ENCODE results near the gene GCK. TPM values are rescaled to one million over a fixed set of nuclear protein-coding genes. Genes with fewer than 3 reads are reported as not detected.

GCK gene
- total RNA-seq, 2 experiments from 2014 or later, result 0.53 to 1.3 TPM

DNA sequence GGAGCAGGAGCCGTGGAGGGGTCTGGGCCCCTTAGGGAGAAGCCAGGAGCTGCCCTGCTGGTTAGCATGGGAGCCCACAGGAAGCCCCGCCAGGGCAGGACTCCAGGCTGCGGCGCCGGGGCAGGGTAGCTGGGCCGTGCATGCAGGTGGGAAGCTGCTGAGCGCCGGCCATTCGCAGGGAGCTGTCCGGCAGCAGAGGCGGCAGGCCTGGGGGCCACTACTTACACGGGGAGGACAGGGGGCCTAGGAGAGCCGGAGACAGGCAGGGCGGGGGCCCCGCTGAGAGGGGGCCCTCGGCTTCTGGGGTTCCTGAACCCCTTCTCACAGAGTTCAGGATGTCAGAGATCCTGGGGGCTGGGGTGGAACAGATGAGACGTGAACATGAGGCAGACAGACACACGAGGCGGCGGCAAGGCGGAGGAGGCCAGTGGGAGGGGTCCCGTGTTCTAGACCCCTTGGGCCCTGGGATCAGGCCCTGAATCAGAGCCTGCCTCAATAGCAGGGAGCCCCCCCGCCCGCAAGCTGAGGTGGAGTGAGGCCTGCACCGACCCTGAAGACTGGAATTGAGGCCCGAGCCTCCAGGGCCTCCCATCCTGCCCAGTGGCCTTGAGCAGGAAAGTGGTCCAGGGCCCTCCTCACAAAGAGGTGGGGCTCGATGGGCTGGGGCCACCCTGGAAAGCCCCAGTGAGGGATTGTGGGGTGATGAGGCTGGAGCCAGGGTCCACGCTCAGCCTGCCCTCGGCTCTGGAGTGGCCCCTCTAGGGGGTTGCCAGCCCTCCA is 39.5 kb upstream of the GCK start:
- no peak overlapping the region for H3K4me3 Mint-ChIP-seq
- ATAC-seq (no peak), DNase-seq (no peak)
- H3K36me3 Mint-ChIP-seq (ENCODE audit: low read depth), result no peaks in the 10 kb centered on the region
- H3K4me1 Mint-ChIP-seq, result no peaks in the 10 kb centered on the region
- no peaks in the 10 kb centered on the region for H3K9me3 Mint-ChIP-seq (ENCODE audit: low read depth)
- ChIA-PET CTCF (no interaction called here), POLR2A (no interaction called here)
- no peak overlapping the region for H3K27ac Mint-ChIP-seq
- intact Hi-C loops (cut with DNase I, micrococcal nuclease), result no loop called here
- no peaks in the 10 kb centered on the region for H3K27me3 Mint-ChIP-seq

DNA sequence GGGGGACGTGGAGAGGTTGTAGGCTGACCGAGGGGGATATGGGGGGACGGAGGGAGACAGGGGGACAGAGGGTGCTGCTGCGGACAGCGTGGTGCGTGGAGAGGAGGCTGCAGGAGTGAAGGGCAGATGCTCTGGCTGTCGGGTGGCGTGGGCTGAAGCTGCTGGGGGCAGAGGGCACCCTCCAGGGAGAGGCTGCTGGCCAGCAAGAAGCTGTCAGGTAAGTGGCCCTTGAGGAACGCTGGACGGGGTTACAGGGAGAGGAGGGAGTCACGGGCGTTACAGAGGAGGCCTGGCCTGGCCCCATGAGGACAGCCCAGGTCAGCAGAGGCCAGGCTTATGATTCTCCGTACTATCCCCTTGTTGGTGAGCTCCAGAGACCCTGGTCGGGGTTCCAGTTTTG is 38.7 kb upstream of the GCK start:
- no peaks in the 10 kb centered on the region for H3K9me3 Mint-ChIP-seq (ENCODE audit: low read depth)
- no peaks in the 10 kb centered on the region for H3K4me1 Mint-ChIP-seq
- no peaks in the 10 kb centered on the region for H3K27me3 Mint-ChIP-seq
- DNase-seq (no peak), ATAC-seq (no peak)
- intact Hi-C loops (cut with DNase I, micrococcal nuclease), result no loop called here
- CTCF ChIA-PET, result no interaction called here
- H3K36me3 Mint-ChIP-seq (ENCODE audit: low read depth), result no peaks in the 10 kb centered on the region
- no peak overlapping the region for H3K27ac Mint-ChIP-seq
- POLR2A ChIA-PET, result no interaction called here
- H3K4me3 Mint-ChIP-seq, result no peak overlapping the region

DNA sequence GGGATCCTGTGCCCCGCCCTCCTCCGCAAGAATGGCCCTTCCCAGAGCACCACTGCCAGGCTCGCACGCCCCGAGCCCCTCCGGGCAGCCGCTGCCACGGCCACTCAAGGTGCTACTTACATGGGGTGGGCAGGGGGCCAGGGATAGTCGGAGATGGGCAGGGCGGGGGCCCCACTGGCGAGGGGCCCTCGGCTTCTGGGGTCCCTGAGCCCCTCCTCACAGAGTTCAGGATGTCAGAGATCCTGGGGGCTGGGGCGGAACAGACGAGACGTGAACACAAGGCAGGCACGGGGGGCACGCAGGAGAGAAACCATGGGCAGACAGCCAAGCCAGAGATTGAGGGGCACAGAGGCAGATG is 37.1 kb upstream of the GCK start:
- no peaks in the 10 kb centered on the region for H3K27me3 Mint-ChIP-seq
- no peaks in the 10 kb centered on the region for H3K9me3 Mint-ChIP-seq (ENCODE audit: low read depth)
- ChIA-PET POLR2A (no interaction called here), CTCF (no interaction called here)
- H3K4me3 Mint-ChIP-seq, result no peak overlapping the region
- no peak for ATAC-seq
- no peak overlapping the region for H3K27ac Mint-ChIP-seq
- no peaks in the 10 kb centered on the region for H3K36me3 Mint-ChIP-seq (ENCODE audit: low read depth)
- intact Hi-C loops (cut with DNase I, micrococcal nuclease), result no loop called here
- no peak for DNase-seq
- H3K4me1 Mint-ChIP-seq, result no peaks in the 10 kb centered on the region

DNA sequence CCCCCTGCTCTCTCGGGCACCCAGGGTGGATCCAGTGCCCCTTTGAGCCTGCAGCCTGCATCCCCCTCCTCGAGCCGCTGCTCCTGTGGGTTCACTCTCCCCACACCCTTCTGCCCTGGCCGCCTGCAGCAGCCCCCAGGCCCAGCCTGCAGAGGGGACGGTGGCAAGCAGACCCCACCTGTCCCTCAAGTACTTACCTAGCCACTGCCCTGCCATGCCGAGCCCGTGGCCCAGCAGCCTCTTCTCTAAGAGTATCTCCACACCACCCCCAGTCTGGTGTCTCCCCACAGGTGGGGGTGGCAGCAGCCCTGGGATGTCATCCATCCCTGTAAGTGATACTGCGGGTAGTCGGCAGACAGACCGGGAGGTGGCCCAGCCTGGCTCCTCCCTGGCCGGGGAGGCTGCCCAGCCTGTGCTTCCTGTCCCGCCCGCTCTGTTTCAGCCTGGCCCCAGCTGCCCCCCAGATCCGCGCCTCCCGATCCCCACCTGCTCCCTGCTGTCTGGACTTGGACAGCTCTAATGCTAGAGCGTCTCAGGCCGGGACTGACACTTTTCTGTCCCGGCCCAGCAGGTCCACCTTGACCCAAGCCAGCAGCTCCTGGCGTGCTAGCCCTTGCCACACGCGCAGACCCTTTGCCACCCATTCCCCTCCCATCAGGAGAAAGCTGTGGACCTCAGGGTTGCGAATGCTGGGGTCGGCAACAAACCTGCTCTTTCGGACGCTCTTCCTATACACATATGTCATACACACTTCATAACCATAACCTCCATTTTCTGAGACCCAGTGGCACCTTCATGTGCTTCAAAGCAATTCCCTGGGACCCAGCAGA is 36.5 kb upstream of the GCK start:
- Mint-ChIP-seq H3K27ac (no peak overlapping the region), H3K4me3 (no peak overlapping the region), H3K9me3 (ENCODE audit: low read depth) (no peaks in the 10 kb centered on the region), H3K4me1 (no peaks in the 10 kb centered on the region), H3K36me3 (ENCODE audit: low read depth) (no peaks in the 10 kb centered on the region), H3K27me3 (no peaks in the 10 kb centered on the region)
- ChIA-PET POLR2A (no interaction called here), CTCF (no interaction called here)
- DNase-seq (no peak), ATAC-seq (no peak)
- intact Hi-C loops (cut with DNase I, micrococcal nuclease), result no loop called here

DNA sequence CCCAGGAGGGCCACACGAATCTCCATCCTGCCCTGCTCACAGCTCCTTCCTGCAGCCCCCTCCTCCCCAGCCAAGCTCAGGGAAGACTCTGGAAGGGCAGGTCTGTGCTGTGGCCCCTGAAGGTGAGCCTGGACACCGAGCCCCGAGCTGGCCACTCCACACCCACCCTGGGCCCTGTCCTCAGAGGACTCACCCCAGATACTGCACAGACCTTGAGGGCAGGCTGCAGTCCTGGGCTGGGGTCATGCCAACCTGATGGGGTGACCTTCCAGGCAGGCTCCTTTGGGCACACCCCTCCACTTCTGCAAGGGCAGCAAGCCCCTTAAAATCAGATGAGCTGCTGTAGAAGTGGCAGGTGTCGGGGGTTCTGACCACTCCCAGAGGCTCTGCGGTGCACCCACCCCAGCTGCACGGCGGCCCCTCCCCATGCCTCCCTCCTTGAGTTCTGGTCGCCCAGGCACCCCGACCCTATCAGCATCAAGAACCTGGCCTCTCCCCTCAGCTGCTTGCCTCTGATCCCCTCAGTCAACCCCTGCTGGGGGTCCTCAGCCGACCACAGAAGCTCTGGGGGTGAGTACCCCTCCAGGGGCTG is 35.8 kb upstream of the GCK start:
- Mint-ChIP-seq H3K27ac (no peak overlapping the region), H3K9me3 (ENCODE audit: low read depth) (no peaks in the 10 kb centered on the region), H3K36me3 (ENCODE audit: low read depth) (no peaks in the 10 kb centered on the region), H3K27me3 (no peaks in the 10 kb centered on the region), H3K4me3 (no peak overlapping the region), H3K4me1 (no peaks in the 10 kb centered on the region)
- ATAC-seq (no peak), DNase-seq (no peak)
- POLR2A ChIA-PET, result no interaction called here
- intact Hi-C loops (cut with DNase I, micrococcal nuclease), result no loop called here
- CTCF ChIA-PET, result no interaction called here

DNA sequence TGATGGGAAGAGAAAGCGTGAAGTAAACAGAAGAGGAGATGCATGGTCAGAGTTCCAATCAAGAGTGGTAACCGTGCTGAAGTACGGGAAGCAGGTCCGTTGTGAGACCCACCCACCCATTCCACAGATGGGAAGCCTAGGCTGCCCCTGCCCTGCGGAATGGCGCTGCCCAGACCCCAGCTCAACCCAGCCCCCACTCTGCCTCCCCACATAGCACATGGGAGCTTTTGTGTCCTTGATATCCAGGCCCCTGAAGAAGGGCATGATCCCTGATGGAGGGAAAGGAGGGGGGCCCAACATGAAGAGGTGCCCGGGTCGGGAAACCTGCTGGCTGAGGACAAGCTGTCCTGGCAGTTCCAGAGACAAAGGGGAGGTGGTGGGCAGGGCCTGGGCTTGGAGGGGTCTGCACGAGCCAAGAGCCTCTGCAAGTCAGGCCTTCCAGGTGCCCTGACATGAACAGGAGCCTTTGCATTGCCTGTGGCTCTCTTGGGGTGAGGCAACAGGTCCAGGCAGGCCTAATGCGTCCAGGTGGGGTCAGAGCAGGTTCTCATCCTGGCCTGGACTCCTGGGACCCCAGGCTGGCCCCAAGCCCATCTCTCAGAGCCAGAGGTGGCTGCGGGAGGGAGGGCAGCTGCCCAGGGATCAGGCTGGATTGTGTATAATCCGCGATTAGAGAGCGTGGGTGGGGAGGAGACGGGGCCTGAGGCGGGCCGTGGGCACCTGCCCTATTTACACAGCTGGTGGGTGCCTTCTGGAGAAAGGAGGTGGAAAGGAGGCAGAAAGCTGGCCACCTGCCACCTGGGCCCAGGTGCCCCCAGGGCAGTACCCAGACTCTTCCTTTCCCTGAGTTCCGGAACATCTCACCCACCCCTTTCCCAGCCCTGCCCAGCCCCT is 35.1 kb upstream of the GCK start:
- Mint-ChIP-seq H3K27ac (no peak overlapping the region), H3K9me3 (ENCODE audit: low read depth) (no peaks in the 10 kb centered on the region), H3K4me1 (no peaks in the 10 kb centered on the region), H3K27me3 (no peaks in the 10 kb centered on the region), H3K4me3 (no peak overlapping the region), H3K36me3 (ENCODE audit: low read depth) (no peaks in the 10 kb centered on the region)
- CTCF ChIA-PET, result no interaction called here
- ATAC-seq (no peak), DNase-seq (no peak)
- intact Hi-C loops (cut with DNase I, micrococcal nuclease), result no loop called here
- POLR2A ChIA-PET, result no interaction called here

DNA sequence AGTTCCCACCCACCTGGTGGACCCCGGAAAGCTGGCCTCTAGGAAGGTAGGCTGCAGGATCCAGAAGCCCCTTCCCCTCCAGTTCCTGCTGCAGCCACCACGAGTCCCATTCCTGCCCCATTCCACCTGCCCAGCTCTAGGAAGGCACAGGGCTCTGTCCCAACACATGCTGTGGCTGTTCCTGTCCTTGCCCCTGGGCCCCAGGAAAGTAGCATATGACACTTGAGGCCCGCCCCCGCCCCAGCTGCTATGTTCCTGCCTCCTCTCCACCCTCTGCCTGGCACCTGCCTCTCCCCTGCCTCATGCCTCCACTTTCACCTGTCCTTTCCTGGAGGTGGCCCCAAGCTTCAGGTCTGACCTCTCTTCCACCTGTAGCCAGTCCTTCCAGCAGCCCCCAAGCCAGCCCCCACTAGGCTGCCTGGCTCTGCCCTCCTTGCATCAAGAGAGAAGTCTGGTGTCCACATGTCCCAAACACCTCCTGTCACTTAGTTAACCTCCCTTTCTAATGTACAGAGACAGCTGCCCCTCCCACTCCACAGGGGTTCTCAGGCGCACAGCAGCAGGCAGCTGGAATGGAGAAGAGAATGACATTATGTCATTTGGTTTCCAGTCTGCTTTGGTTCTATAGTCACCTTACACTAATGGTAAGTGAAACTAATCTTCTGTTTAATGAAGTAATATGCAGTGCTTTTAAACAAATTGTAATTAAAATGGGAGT is 34.3 kb upstream of the GCK start:
- intact Hi-C loops (cut with DNase I, micrococcal nuclease), result no loop called here
- ChIA-PET POLR2A (no interaction called here), CTCF (no interaction called here)

DNA sequence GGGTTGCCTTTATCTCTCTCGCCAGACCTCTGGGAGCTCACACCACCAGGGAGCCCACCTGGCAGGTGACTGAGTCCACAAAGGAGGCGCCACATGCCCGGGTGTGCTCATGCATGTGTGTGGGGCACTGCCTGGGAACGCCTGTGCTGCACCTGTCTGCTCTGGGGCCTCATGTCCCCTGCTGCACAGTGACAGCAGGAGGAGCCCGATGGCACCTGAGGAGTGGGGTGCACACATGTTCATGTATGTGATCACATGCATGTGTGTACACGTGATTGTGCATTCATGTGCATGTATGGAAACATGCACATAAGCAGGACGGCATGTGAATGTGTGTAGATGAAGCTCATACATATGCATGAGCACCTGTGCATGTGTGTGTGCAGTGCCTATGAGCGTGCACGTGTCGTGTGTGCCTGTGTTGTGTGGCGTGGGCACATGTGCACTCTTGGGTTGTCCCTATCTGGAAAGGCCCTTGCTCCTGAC is 33.6 kb upstream of the GCK start:
- intact Hi-C loops (cut with DNase I, micrococcal nuclease), result no loop called here
- Mint-ChIP-seq H3K27ac (no peak overlapping the region), H3K27me3 (no peaks in the 10 kb centered on the region), H3K4me1 (no peaks in the 10 kb centered on the region), H3K9me3 (ENCODE audit: low read depth) (no peaks in the 10 kb centered on the region), H3K4me3 (no peak overlapping the region), H3K36me3 (ENCODE audit: low read depth) (no peaks in the 10 kb centered on the region)
- DNase-seq, result no peak
- POLR2A ChIA-PET, result no interaction called here
- ATAC-seq, result no peak
- CTCF ChIA-PET, result no interaction called here

More for the DNA sequence above, 34.3 kb upstream of the GCK start:
- Mint-ChIP-seq H3K4me1 (no peaks in the 10 kb centered on the region), H3K36me3 (ENCODE audit: low read depth) (no peaks in the 10 kb centered on the region), H3K27ac (no peak overlapping the region), H3K27me3 (no peaks in the 10 kb centered on the region), H3K4me3 (no peak overlapping the region), H3K9me3 (ENCODE audit: low read depth) (no peaks in the 10 kb centered on the region)
- no peak for DNase-seq
- no peak for ATAC-seq

DNA sequence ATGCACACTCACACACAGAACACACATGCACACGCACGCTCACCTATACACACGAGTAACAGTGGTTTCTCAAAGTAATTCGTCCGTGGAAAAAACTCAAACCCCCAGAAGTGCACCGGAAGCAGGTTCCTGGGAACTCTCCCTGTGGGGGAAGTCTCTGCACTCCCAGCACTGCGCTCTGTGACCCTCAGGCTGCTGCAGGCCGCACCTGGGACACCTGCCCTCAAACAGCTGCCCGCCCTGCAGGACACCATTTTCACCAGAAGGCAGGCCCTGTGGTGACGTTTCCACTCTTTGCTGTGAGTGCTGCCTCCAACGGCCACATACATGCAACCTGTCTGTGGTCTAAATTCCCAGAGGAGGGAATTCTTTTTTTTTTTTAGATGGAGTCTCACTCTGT is 32.8 kb upstream of the GCK start:
- H3K36me3 Mint-ChIP-seq (ENCODE audit: low read depth), result no peaks in the 10 kb centered on the region
- no peak overlapping the region for H3K27ac Mint-ChIP-seq
- CTCF ChIA-PET, result no interaction called here
- H3K4me1 Mint-ChIP-seq, result no peaks in the 10 kb centered on the region
- DNase-seq (no peak), ATAC-seq (no peak)
- H3K4me3 Mint-ChIP-seq, result no peak overlapping the region
- POLR2A ChIA-PET, result no interaction called here
- intact Hi-C loops (cut with DNase I, micrococcal nuclease), result no loop called here
- H3K27me3 Mint-ChIP-seq, result no peaks in the 10 kb centered on the region
- H3K9me3 Mint-ChIP-seq (ENCODE audit: low read depth), result no peaks in the 10 kb centered on the region

DNA sequence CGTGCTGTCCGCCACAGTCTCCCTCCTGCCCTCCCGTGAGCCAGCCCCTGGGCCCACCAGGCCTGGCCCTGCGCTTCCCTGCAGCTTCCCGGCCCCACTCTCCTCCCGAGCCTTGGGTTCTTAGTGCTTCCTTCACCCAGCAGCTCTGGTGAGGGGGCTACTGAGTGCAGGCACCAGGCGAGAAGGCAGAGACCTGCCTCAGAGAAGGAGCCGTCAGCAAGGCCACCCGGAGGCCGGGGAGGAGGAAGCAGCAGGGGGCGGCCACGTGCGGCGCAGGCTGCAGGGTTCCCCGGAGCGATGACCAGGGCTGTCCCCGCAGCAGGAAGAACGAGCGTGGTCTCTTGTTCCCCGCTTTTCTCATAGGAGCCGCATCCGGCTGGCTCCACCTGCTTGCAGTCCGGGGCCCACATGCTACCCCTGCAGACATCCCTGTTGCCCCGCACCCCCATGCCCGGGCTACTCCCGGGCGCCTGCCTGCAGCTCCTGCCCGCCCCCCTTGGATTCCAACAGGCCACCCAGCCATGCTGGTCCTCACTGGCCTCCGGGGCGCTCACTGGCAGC is 32.1 kb upstream of the GCK start:
- H3K4me1 Mint-ChIP-seq, result no peaks in the 10 kb centered on the region
- ChIA-PET CTCF (interaction anchor here (0.5 kb wide), 1 partner anchor 502 kb away, joined by 3 read pairs; no protein-coding TSS in a partner anchor), POLR2A (no interaction called here)
- DNase-seq, result no peak
- ATAC-seq, result no peak
- no peak overlapping the region for H3K4me3 Mint-ChIP-seq
- H3K36me3 Mint-ChIP-seq (ENCODE audit: low read depth), result no peaks in the 10 kb centered on the region
- no peak overlapping the region for H3K27ac Mint-ChIP-seq
- H3K27me3 Mint-ChIP-seq, result no peaks in the 10 kb centered on the region
- intact Hi-C loops (cut with DNase I, micrococcal nuclease), result no loop called here
- no peaks in the 10 kb centered on the region for H3K9me3 Mint-ChIP-seq (ENCODE audit: low read depth)
